Measurements from ENCODE around the gene SPAG8.

SPAG8 gene

GRCh38 chr9:35766997-35767396 is 45.1 kb downstream of the SPAG8 start:
- TF ChIP-seq CSDC2 (CRISPR knock-in tag; IDR thresholded peaks at IDR 0.05) (no peak), RARB (CRISPR knock-in tag; IDR thresholded peaks at IDR 0.05) (no peak), GLIS3 (CRISPR knock-in tag; IDR thresholded peaks at IDR 0.05) (no peak), PPARA (CRISPR knock-in tag; IDR thresholded peaks at IDR 0.05; ENCODE audit: borderline replicate concordance) (no peak), TCF4 (CRISPR knock-in tag; IDR thresholded peaks at IDR 0.05; ENCODE audit: borderline replicate concordance) (no peak), SNAI2 (CRISPR knock-in tag; IDR thresholded peaks at IDR 0.05) (no peak), CSRNP3 (CRISPR knock-in tag; IDR thresholded peaks at IDR 0.05) (no peak), ZFP3 (CRISPR knock-in tag; IDR thresholded peaks at IDR 0.05) (no peak), TOX (CRISPR knock-in tag; IDR thresholded peaks at IDR 0.05; ENCODE audit: borderline replicate concordance) (no peak), ARNTL (CRISPR knock-in tag; IDR thresholded peaks at IDR 0.05; ENCODE audit: borderline replicate concordance, low read depth) (no peak), ZFP30 (CRISPR knock-in tag; IDR thresholded peaks at IDR 0.05) (no peak), BACH2 (CRISPR knock-in tag; IDR thresholded peaks at IDR 0.05; ENCODE audit: borderline replicate concordance) (no peak), ZNF70 (CRISPR knock-in tag; IDR thresholded peaks at IDR 0.05) (no peak), ZNF8 (CRISPR knock-in tag; IDR thresholded peaks at IDR 0.05) (no peak), TSHZ2 (CRISPR knock-in tag; IDR thresholded peaks at IDR 0.05) (no peak)
- TF ChIP-seq, protein P1, sequence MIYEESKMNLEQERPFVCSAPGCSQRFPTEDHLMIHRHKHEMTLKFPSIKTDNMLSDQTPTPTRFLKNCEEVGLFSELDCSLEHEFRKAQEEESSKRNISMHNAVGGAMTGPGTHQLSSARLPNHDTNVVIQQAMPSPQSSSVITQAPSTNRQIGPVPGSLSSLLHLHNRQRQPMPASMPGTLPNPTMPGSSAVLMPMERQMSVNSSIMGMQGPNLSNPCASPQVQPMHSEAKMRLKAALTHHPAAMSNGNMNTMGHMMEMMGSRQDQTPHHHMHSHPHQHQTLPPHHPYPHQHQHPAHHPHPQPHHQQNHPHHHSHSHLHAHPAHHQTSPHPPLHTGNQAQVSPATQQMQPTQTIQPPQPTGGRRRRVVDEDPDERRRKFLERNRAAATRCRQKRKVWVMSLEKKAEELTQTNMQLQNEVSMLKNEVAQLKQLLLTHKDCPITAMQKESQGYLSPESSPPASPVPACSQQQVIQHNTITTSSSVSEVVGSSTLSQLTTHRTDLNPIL (CRISPR knock-in tag; IDR thresholded peaks at IDR 0.05; ENCODE audit: low read depth), result no peak
- TF ChIP-seq, protein P2, sequence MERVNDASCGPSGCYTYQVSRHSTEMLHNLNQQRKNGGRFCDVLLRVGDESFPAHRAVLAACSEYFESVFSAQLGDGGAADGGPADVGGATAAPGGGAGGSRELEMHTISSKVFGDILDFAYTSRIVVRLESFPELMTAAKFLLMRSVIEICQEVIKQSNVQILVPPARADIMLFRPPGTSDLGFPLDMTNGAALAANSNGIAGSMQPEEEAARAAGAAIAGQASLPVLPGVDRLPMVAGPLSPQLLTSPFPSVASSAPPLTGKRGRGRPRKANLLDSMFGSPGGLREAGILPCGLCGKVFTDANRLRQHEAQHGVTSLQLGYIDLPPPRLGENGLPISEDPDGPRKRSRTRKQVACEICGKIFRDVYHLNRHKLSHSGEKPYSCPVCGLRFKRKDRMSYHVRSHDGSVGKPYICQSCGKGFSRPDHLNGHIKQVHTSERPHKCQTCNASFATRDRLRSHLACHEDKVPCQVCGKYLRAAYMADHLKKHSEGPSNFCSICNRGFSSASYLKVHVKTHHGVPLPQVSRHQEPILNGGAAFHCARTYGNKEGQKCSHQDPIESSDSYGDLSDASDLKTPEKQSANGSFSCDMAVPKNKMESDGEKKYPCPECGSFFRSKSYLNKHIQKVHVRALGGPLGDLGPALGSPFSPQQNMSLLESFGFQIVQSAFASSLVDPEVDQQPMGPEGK (CRISPR knock-in tag; IDR thresholded peaks at IDR 0.05; ENCODE audit: borderline replicate concordance), result no peak
- no peak for ATAC-seq

- ATAC-seq, result no peak
- TF ChIP-seq, protein P2 (CRISPR knock-in tag; IDR thresholded peaks at IDR 0.05; ENCODE audit: borderline replicate concordance), result no peak
- TF ChIP-seq TSHZ2 (CRISPR knock-in tag; IDR thresholded peaks at IDR 0.05) (no peak), ESRRG (CRISPR knock-in tag; IDR thresholded peaks at IDR 0.05) (no peak), BACH2 (CRISPR knock-in tag; IDR thresholded peaks at IDR 0.05; ENCODE audit: borderline replicate concordance) (no peak), ZNF70 (CRISPR knock-in tag; IDR thresholded peaks at IDR 0.05) (no peak), PPARA (CRISPR knock-in tag; IDR thresholded peaks at IDR 0.05; ENCODE audit: borderline replicate concordance) (no peak), ZNF8 (CRISPR knock-in tag; IDR thresholded peaks at IDR 0.05) (no peak)
- TF ChIP-seq, protein P3, sequence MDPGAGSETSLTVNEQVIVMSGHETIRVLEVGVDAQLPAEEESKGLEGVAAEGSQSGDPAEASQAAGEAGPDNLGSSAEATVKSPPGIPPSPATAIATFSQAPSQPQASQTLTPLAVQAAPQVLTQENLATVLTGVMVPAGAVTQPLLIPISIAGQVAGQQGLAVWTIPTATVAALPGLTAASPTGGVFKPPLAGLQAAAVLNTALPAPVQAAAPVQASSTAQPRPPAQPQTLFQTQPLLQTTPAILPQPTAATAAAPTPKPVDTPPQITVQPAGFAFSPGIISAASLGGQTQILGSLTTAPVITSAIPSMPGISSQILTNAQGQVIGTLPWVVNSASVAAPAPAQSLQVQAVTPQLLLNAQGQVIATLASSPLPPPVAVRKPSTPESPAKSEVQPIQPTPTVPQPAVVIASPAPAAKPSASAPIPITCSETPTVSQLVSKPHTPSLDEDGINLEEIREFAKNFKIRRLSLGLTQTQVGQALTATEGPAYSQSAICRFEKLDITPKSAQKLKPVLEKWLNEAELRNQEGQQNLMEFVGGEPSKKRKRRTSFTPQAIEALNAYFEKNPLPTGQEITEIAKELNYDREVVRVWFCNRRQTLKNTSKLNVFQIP (CRISPR knock-in tag; IDR thresholded peaks at IDR 0.05; ENCODE audit: borderline replicate concordance, low read depth), result no peak
These were observed 48.3 kb downstream of the SPAG8 start for GRCh38 chr9:35763803-35764202.
